Heart left ventricle (tissue), 13 donors: ENCODE measurements around the gene ATG14.

Experiments used
- CTCF ChIP-seq, 12 donors: fragments of 200-600 bp; sonication (generic) in 4 of 12; IDR thresholded peaks; one replicate each; pipeline versions ENCODE4 v1.5.0 to v1.8.0; 2018 to 2022; ENCODE audit warnings: antibody characterized with exemption in 12 of 12, mild to moderate bottlenecking in 5 of 12
- POLR2A ChIP-seq, 2 donors: fragments of 450-650 bp; IDR thresholded peaks; one replicate each; pipeline ENCODE4 v1.6.1; 2017; ENCODE audit warnings: antibody characterized with exemption in 2 of 2, mild to moderate bottlenecking in 2 of 2, moderate library complexity in 2 of 2
- donor health status: ischemic (EF 13 %, LVEDD 7.1; RV severe dilation, severe dysfunction).
- donor health status: DM: no; HTN: yes; CAD: no.
- donor health status: DM: no; HTN: no; CAD: no.
- donor health status: ischemic (EF 25% LVEDD 6.9; RV normal size, moderate dysfunction).
- donor health status: ischemic (EF 25% LVEDD 5.7; RV mildly dilated, moderate dysfunction).
- donor health status: ischemic (EF 35%, LVEDD 5.7; RV mildly dilated, moderate dysfunction).
- donor health status: nonischemic (EF 11% LVEDD 7.7; RV severe dilation, severe dysfunction).
- donor health status: DM: yes; HTN: yes; CAD: no.
- donor health status: PGD.
- donor health status: ischemic (EF 29% LVEDD 5.4; RV normal size, mild dysfunction).
- donor health status: nonischemic (EF 23%, LVEDD 6.1; RV moderate dilation, normal function).

- TF ChIP-seq CTCF (IDR thresholded peaks at IDR 0.05), result no peak
- no peak for TF ChIP-seq POLR2A (IDR thresholded peaks at IDR 0.05)
Measured at GRCh38 chr14:55382483-55382882, 29.1 kb downstream of the ATG14 start.
